COLO668 (cell line): ENCODE data around the gene FBXO10.
"Not testable (repeated sequence)": the region's sequence is repeated elsewhere in the genome, so short reads cannot be mapped to it uniquely, and the experiment has no call there.

Experiments
- DNase-seq: peaks from one replicate; lab custom pipeline; 2025; ENCODE audit not compliant: unreplicated experiment; lab: John Stamatoyannopoulos, UW

The FBXO10 gene

DNA sequence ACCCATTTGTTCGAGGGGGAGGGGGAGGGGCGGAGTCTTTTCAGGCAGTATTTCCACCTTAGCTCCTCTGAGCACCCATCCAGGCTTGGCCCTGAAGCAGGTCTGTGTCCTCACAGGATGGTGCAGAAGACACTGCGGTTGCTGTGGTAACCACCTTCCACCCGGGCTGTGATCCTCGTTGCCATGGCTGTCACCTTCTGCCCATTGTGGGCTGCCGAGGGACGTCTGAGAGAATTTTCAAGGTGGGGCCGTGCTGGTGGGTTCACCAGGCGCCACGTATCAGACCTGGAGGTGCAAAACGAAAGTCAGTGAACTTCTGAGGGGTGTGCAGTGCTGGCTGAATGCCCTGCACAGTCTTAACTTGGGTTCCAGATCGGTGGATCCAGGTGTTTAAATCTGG lies 63.7 kb downstream of the FBXO10 start:
- DNase-seq = no peak

DNA sequence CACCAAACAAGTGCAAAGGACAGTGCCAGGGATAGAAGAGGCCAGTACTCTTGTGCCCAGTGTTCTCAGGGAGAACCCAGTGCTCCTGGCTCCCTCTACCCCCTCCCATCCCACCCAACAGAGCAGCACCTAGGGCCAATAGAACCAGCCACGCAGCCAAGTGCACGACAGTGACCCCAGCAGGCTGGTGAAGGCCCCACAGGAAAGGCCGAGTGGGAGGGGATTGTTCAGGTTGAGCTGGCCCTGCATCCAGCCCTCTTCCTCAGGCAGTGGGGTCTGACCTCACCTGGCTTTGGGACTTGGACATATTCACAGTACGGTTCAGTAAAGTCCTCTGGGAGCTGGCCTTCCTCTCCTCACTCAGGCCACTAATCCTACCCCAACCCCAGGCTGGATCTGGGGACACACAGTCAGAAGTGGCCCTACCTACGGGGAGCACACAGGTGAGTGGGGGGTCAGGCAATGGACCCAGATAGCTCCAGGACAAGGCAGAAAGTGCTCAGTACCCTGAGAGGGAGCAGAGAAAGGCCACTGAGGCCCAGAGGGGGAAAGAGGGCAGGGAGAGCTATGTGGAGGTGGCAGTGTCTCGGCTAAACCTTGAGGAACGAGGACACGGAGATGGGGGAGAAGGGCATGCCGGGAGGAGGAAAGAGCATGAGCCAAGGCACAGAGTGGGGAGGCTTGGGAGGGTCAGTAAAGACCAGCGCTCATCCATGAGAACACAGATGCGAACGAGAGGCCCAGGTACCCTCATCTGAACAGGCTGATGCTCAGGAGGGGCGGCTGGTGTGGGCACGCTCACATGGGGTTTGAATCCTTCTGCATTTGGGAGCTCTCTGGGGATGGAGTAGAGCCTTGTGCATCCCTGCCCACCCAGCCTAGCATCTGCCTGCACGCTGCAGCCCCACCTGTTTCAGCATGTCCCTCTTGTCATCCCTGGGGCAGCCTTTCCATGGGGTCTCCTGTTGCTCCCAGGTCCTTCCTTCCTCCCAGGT lies 64.9 kb downstream of the FBXO10 start:
- no peak for DNase-seq

DNA sequence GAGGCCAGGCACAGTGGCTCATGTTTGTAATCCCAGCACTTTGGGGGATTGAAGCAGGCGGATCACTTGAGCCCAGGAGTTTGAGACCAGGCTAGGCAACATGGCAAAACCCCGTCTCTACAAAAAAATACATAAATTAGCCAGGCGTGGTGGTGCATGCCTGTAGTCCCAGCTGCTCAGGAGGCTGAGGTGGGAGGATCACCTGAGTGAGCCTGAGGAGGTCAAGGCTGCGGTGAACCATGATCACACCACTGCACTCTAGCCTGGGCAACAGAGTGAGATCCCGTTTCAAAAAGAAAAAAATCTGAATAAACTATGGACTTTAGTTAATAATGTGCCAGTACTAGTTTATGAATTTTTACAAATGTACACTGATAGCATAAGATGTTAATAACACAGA lies 66.1 kb downstream of the FBXO10 start:
- not testable (repeated sequence) for DNase-seq

DNA sequence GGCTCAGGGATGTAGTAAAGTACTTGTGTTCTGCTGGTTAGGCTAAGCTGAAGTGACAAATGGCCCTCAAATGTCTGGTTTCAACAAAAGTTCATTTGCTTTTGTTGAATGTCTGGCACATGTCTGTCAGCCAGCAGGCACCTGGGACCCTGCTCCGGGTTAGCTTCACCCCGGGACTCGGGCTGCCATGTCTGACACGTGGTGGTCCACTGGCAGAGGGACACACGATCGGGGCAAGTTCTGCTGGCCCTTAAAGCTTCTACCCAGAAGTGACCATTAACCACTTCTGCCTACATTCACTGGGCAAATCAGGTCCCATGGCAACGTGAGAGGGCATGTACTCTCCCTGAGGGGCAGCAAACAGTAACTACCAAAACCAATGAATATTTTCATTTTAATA lies 66.6 kb downstream of the FBXO10 start:
- DNase-seq = no peak

DNA sequence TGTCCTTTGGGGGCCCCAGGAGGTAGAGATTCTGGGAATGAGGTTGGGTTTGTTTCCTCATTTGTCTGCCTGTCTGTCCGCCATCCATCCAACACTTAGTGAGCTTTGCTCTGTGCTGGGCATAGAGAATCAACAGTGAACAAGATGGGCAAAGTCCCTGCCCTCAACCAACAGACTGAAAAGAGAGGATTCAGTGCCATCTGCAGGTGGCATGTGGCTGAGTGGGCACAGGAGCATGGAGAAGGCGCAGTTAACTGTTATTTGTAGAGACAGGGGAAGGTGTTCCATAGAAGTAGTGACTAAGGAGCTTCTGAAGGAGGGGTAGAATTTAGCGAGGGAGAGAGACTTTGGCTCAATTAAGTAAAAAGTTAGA lies 67.4 kb downstream of the FBXO10 start:
- DNase-seq = no peak

DNA sequence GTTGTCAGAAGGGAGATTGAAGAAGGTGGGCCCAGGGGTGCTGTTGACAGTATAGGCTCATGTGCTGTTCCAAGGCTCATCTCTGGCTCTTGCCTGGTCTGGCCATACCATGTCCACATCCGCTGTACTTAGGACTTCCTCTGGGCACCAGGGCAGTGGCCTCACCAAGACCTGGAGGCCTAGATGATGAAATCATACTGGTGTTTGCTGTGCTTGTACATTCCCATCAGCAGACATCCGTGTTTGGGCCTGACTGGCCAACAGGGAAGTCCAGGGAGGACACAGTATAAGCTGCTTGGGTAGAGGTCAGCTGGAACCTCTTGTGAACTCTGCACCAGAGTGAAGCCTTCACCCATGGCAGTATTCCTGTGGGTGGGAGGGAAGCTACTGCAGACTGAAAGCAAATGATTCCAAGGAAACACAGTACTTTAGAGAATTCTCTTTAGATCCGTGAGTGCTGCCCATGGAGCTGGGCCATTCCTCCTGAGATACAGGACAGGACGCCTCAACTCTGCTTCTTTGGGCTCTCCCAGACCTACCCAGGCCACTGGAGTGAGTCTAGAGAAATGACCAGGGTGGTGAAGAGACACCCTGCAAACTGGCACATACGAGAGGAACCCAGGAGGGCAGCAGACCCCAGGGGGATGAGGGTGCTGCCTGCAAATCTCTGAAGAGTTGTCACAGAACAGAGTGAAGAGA lies 67.9 kb downstream of the FBXO10 start:
- no peak for DNase-seq

DNA sequence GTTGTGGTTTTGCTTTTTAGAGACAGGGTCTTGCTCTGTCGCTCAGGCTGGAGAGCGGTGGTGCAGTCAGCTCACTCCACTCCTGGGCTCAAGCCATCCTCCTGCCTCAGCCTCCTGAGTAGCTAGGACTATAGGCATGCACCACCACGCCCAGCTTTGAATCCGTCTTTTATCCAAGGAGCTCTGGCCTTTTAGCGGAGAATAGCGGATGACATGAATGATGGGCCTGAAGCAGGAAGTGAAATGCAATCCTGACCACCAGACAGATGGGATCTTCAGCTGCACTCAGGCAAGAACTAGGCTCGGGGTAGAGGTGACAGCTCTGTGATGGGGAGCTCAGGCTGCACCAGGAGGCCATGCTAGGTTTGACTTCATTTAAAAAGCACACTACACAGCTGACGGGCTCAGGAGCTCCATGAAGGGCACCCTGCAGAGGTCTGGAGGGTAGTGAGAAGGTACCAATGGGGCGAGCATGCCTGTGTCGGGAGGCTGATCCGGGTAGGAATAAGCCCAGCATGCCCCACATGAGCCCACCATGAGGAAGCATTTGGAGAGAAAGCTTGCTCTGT lies 68.5 kb downstream of the FBXO10 start:
- DNase-seq = no peak

DNA sequence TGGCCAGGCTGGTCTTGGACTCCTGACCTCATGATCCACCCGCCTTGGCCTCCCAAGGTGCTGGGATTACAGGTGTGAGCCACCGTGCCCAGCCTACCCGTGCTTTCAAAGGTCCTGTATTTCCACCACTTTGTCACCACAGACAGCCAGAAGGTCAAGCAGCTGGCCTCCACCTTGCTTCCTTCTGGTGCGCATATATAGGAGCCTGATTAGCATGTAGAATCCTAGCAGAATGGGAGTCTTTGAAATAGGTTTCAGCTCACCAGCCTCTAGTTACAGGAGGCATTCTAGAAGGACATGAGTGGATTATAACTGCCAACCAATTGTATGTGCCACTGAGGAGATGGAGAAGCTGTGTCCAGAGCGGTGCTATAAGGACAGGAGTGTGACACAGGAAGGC lies 71.6 kb downstream of the FBXO10 start:
- DNase-seq = no peak

DNA sequence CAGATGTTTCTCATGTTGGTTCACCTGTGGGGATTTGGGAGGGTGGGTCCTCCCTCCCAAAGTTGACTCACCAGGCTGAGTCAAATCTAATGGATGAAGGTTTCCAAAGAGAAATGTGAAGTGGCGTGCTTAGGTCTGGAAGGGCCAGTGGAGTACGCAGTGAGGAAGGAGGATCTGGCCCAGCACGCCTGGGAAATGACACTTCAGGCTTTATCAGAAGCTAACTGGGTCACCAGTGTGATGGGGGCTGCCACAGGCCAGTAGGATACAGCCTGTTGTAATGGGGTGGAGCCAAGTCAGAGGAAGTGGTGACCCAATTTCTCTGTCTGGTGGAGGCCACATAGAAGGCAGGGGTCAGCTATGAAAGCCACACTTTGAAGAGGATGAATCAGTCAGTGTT lies 72.4 kb downstream of the FBXO10 start:
- DNase-seq = no peak

DNA sequence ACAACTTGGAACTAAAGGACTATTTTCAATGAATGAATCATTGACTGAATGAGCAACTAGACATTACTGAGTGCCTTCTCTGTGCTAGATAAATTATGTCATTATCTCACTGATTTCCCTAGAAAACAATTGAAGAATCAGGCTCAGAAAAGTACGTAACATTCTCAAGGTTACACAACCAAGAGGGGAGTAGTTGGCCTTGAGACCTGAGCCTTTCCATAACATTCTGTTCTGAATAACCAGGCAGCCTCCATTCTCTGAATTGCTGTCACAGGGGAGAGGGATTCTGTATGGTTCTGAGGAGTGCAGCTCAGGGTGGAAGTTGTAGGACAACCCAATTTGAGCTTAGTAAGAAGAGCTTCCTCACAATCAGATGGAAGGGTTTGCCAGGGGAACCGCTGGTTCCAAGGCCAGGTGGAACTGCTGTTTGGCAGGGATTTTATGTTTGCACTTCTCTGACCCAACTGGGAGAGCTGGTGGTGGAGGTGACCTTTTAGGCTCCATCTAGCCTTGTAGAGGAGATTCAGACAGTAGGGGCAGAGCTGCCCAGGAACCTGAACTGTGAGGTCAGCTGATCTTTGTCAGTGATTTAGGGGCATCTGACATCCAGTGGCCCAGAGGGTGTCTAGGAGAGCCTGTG lies 74.1 kb downstream of the FBXO10 start:
- no peak for DNase-seq

DNA sequence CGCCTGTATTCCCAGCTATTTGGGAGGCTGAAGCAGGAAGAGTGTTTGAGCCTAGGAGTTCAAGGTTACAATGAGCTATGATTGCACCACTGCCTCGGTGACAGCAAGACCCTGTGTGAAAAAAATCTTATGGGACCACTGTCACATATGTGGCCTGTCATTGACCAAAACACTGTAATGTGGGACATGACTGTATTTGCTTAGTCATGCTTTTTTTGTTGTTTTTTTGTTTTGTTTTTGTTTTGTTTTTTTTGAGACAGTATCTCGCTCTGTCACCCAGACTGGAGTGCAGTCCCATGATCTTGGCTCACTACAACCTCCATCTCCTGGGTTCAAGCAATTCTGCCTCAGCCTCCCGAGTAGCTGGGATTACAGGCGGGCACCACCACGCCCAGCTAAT lies 76.9 kb downstream of the FBXO10 start:
- DNase-seq = no peak

DNA sequence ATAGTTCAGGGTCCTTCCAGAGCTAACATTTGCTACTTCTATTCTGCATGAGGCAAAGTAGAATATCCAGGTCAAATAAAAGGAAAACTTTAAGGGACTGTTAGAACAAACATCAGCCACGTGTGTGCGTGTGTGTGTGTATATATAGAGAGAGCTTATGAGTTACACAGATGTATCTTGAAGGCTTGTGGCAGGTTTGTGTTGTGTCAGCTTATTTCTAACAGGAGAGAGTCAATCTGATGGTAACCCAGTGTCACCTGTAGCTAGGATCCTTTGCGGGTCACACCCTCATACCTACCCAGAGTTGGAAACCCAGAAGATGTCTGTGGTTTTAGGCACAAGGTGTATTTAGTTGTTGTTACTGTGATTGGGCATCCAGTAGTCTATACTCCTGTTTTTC lies 77.7 kb downstream of the FBXO10 start:
- DNase-seq = no peak

DNA sequence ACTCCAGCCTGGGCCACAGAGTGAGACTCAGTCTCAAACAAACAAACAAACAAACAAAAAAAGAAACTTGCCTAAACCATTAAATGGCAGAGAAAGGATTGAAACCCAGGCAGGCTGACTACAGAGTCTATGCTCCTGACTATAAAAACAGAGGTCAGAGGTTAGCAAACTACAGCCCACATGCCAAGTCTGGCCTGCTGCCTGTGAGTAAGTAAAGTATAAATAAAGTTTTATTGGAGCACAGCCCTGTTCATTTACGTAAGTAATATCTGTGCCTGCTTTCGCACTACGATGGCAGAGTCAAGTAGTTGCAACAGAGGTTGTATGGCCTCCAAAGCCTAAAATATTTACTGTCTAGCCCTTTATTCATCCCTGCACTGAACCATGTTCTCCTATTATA lies 78.9 kb downstream of the FBXO10 start:
- DNase-seq = no peak

DNA sequence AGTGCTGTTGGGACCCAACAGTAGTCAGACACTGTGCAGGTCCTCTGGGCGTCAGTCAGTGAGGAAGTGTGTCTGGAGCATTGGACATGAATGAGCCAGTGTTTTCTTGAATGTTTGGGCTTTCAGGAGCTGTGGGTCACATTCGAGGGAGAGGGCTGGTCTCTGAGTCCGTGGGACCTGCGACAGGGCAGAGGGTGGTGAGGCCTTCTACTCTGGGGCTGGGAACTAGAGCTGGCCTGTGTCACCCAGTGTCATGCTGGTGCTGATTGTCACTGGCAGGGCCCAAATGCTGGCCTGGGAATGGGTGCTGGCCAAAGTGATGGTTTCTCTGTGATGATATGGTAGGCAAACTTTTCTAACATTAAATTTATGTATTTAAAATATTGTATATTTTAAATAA lies 80.2 kb downstream of the FBXO10 start:
- no peak for DNase-seq

DNA sequence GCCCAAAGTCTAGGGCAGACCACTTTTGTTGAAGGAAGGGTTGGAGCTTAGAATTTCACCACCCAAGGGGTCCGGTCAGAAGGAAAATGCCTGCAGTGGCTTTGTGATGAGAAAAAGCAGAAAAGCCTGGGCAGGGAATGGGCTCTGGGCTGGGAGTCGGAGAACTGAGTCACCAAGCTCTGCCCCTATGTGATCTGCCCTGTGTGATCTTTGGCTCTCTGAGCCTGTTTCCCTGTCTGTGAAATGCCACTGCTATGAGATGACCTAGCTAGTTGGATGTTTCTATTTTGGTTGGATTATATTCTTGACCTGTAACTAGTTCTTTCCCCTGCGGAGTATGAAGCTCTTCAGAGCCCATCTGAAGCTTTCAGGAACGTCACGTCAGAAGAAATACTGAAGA lies 80.6 kb downstream of the FBXO10 start:
- DNase-seq = no peak

DNA sequence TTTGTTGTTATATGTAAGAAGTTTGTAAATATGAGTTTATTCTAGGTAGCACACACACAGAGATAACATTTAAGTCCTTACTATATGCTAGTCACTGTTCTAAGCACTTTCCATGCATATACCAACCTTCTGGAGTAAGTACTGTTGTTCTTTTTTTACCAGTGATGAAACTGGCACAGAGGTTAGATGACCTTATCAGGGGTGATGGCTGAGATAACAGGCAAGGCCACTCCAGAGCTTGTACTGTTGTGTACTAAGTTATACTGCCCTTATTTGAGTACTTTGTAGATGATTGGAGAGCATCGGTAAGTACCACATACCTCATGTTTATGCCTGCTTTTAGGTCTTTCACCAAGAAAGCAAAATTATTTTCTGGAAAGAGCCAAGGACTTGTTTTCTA lies 84.2 kb downstream of the FBXO10 start:
- DNase-seq = no peak

DNA sequence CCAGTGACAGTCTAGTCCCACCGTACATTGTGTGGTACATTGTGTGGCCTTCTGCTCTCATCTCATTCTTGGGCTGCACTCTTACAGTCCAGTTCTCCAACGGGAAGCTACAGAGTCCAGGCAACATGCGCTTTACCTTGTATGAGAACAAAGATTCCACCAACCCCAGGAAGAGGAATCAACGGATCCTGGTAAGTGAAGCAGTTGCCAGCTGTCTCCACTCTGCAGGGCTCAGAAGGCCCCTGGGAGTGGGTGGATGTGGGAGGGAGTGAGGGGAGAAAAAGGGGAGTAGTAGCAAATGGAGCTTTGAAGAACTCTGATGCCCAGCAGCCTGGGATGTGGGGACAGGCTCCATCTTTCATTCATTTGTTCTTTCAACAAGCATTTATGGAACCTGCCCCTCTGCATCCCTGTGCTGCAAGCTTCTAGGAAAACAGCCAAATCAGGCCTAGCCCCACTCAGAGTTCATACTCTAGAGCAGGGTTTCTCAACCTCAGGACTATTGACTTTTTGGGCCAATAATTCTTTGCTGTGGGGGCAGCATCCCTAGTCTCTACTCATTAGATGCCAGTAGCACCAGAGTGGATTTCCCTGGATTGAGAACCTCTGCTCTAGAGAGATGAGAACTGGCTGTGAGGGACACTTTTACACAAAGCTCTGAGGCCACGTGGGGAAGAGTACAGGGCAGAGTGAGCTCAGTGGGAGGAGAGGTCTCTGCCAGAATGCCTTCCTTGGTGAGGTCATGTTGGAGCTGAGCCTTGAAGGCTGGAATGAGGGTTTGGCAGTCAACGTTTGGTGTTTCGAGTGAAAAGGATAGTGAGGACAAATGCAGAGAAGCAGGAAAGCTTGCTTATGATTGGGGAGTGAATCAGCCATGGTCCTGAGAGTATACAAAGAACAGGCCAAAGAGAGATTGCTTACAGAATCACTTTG lies 89.3 kb downstream of the FBXO10 start:
- DNase-seq = peak; percentile 11

DNA sequence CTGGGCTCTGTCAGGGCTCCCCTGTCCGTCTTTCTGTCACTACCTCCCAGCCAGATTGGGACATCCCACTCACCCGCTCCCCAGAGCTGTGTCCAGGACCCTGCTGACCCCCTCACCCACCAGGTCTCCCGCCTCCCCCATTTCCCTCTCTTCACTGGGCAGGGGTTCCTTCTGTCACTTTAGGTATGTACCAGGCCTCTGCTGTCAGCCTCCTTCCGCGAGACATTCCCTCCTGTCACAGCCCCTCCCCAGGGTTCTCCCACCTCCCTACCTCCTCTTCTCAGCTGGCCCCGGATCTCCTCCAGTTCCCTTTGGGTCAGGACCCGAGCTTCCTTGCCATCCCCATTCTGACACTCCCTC lies 89.9 kb downstream of the FBXO10 start:
- DNase-seq = no peak

DNA sequence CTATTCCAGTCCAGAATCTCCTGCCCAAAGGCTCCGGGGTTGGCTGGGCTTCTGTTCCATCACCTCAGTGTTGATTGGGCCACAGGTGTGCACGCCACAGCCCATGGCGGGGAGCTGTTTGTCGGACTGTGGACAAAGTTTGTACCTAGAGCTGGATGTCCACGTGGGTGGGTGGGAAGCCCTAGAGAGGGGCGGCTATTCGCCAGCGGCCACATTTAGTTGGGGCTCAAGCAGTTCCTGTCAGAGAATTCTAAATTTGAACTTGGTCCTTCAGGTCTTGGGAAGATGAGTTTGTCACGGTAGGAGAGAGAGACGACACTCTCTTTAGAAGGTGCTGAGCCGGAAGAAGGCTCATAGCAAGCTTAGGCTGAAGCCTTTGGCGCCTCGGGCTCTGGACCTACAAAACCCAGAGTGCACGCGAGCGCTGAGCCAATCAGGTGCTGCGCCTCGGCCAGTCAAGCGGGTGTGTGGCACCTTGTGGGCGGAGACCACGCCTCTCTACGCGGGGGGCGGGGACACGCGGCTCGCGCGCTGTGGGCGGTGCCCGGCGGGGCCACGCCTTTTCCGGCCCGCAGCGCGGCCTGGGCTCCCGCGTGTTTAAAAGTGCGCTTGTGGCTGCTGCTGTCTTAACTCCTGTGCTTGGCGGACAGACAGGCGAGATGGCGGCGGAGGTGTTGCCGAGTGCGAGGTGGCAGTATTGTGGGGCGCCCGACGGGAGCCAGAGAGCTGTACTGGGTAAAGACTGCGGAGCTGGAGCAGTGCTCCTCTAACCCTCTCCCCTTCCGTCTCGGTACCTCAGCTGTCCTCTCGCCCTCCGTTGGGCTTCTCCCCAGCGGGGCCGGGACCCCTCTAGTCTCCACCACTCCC lies 90.6 kb downstream of the FBXO10 start, which contains the start of gene POLR1E:
TSS of gene POLR1E (plus strand) at position 560 of the 867 bp plus-strand sequence. CDS start at position 660, 100 bp downstream.
- DNase-seq = peak; percentile 96
